SK-N-SH treated with all-trans-retinoic acid at 6 μM for 48 hours (cell line): ENCODE results near the gene DCC.

Source experiments
- ATAC-seq: fragments of 200-7000 bp; cut with Tn5 transposase; 3 replicates; pipeline ENCODE4 v1.9.1; 2020; ENCODE audit warnings: mild to moderate bottlenecking, moderate library complexity
- ARNTL ChIP-seq: fragments of 450-650 bp; formaldehyde crosslinking; IDR thresholded peaks from 2 replicates; pipeline ENCODE4 v1.5.0; 2020; ENCODE audit warnings: low read depth, mild to moderate bottlenecking, moderate library complexity, borderline replicate concordance
- BACH2 ChIP-seq: fragments of 250-450 bp; sonication (Bioruptor Pico); IDR thresholded peaks from 2 replicates; pipeline ENCODE4 v1.9.0; 2021; ENCODE audit warnings: mild to moderate bottlenecking, borderline replicate concordance
- CREB5 ChIP-seq: fragments of 250-450 bp; sonication (Bioruptor Pico); IDR thresholded peaks from 2 replicates; pipeline ENCODE4 v1.5.1; 2020; ENCODE audit warnings: low read depth, mild to moderate bottlenecking, moderate library complexity
- CSRNP3 ChIP-seq: fragments of 250-450 bp; sonication (Bioruptor Pico); IDR thresholded peaks from 2 replicates; pipeline ENCODE4 v1.5.1; 2021; ENCODE audit warnings: mild to moderate bottlenecking, moderate library complexity
- ESRRG ChIP-seq: fragments of 250-450 bp; sonication (Bioruptor Pico); IDR thresholded peaks from 2 replicates; pipeline ENCODE4 v1.6.1; 2021; ENCODE audit warnings: mild to moderate bottlenecking
- ISL1 ChIP-seq: fragments of 250-450 bp; sonication (Bioruptor Pico); IDR thresholded peaks from 2 replicates; pipeline ENCODE4 v2.1.2; 2022; ENCODE audit warnings: mild to moderate bottlenecking, moderate library complexity
- PATZ1 ChIP-seq: fragments of 250-450 bp; sonication (Bioruptor Pico); IDR thresholded peaks from 2 replicates; pipeline ENCODE4 v1.8.0; 2020; ENCODE audit warnings: mild to moderate bottlenecking, moderate library complexity, borderline replicate concordance
- POU6F1 ChIP-seq: fragments of 250-450 bp; sonication (Bioruptor Pico); IDR thresholded peaks from 2 replicates; pipeline ENCODE4 v1.8.0; 2021; ENCODE audit warnings: low read depth, mild to moderate bottlenecking, moderate library complexity, borderline replicate concordance
- PPARA ChIP-seq: fragments of 250-450 bp; sonication (Bioruptor Pico); IDR thresholded peaks from 2 replicates; pipeline ENCODE4 v1.5.0; 2020; ENCODE audit warnings: mild to moderate bottlenecking, borderline replicate concordance
- SNAI2 ChIP-seq: fragments of 250-450 bp; sonication (Bioruptor Pico); IDR thresholded peaks from 2 replicates; pipeline ENCODE4 v1.5.0; 2020; ENCODE audit warnings: mild to moderate bottlenecking, moderate library complexity
- TCF4 ChIP-seq: fragments of 250-450 bp; sonication (Bioruptor Pico); IDR thresholded peaks from 2 replicates; pipeline ENCODE4 v1.8.0; 2021; ENCODE audit warnings: mild to moderate bottlenecking, moderate library complexity, borderline replicate concordance
- TSHZ2 ChIP-seq: fragments of 250-450 bp; sonication (Bioruptor Pico); IDR thresholded peaks from 2 replicates; pipeline ENCODE4 v1.5.0; 2020; ENCODE audit warnings: mild to moderate bottlenecking, moderate library complexity
- ZC3H10 ChIP-seq: fragments of 250-450 bp; sonication (Bioruptor Pico); IDR thresholded peaks from 2 replicates; pipeline ENCODE4 v1.5.1; 2021; ENCODE audit warnings: mild to moderate bottlenecking, moderate library complexity
- ZFP3 ChIP-seq: fragments of 250-450 bp; sonication (Bioruptor Pico); IDR thresholded peaks from 2 replicates; pipeline ENCODE4 v1.5.0; 2020; ENCODE audit warnings: mild to moderate bottlenecking, moderate library complexity
- ZFP30 ChIP-seq: fragments of 450-650 bp; formaldehyde crosslinking; IDR thresholded peaks from 2 replicates; pipeline ENCODE4 v1.5.0; 2022; ENCODE audit warnings: mild to moderate bottlenecking, moderate library complexity
- ZNF565 ChIP-seq: fragments of 450-650 bp; formaldehyde crosslinking; conservative IDR thresholded peaks from 2 replicates; pipeline ENCODE4 v1.5.0; 2020; ENCODE audit warnings: low read depth, mild to moderate bottlenecking, moderate library complexity
- ZNF70 ChIP-seq: fragments of 450-650 bp; formaldehyde crosslinking; IDR thresholded peaks from 2 replicates; pipeline ENCODE4 v1.5.0; 2020; ENCODE audit warnings: mild to moderate bottlenecking, moderate library complexity
- ZNF8 ChIP-seq: fragments of 450-650 bp; formaldehyde crosslinking; IDR thresholded peaks from 2 replicates; pipeline ENCODE4 v1.5.0; 2020; ENCODE audit warnings: mild to moderate bottlenecking, moderate library complexity

Gene DCC

GRCh38 chr18:52349498-52349897 lies 9.5 kb downstream of the DCC start:
- no peak for ATAC-seq
- no peak for TF ChIP-seq ZNF8 (CRISPR knock-in tag)
- TF ChIP-seq PPARA (CRISPR knock-in tag), result no peak
- TF ChIP-seq ISL1 (CRISPR knock-in tag), result no peak
- no peak for TF ChIP-seq CSRNP3 (CRISPR knock-in tag)
- TF ChIP-seq POU6F1 (CRISPR knock-in tag), result no peak
- TF ChIP-seq PATZ1 (CRISPR knock-in tag), result no peak
- TF ChIP-seq SNAI2 (CRISPR knock-in tag), result no peak
- TF ChIP-seq TCF4 (CRISPR knock-in tag), result no peak
- no peak for TF ChIP-seq ESRRG (CRISPR knock-in tag)
- no peak for TF ChIP-seq ZNF565 (CRISPR knock-in tag)
- no peak for TF ChIP-seq BACH2
- no peak for TF ChIP-seq ZNF70 (CRISPR knock-in tag)
- TF ChIP-seq ARNTL, result no peak
- TF ChIP-seq ZFP3, result no peak
- no peak for TF ChIP-seq ZFP30 (CRISPR knock-in tag)

GRCh38 chr18:52352920-52353319 lies 12.9 kb downstream of the DCC start:
- TF ChIP-seq SNAI2 (CRISPR knock-in tag), result no peak
- TF ChIP-seq ZC3H10 (CRISPR knock-in tag), result no peak
- no peak for TF ChIP-seq TSHZ2 (CRISPR knock-in tag)
- no peak for ATAC-seq

GRCh38 chr18:52353589-52353988 lies 13.6 kb downstream of the DCC start:
- no peak for TF ChIP-seq TCF4 (CRISPR knock-in tag)
- TF ChIP-seq ZNF70 (CRISPR knock-in tag), result no peak
- no peak for TF ChIP-seq ISL1 (CRISPR knock-in tag)
- no peak for TF ChIP-seq ZC3H10 (CRISPR knock-in tag)
- TF ChIP-seq ZNF565 (CRISPR knock-in tag), result no peak
- TF ChIP-seq ESRRG (CRISPR knock-in tag), result no peak
- no peak for TF ChIP-seq ZNF8 (CRISPR knock-in tag)
- no peak for TF ChIP-seq PPARA (CRISPR knock-in tag)
- TF ChIP-seq CREB5 (CRISPR knock-in tag), result no peak
- TF ChIP-seq PATZ1 (CRISPR knock-in tag), result no peak
- ATAC-seq, result no peak
